Measurements from ENCODE around the gene MTOR. TPM values are rescaled to one million over a fixed set of nuclear protein-coding genes. Genes with fewer than 3 reads are reported as not detected.

Gene MTOR
- total RNA-seq, 6 donors from 2014 or later = 27.5 to 61.0 (median 33.1) TPM

DNA sequence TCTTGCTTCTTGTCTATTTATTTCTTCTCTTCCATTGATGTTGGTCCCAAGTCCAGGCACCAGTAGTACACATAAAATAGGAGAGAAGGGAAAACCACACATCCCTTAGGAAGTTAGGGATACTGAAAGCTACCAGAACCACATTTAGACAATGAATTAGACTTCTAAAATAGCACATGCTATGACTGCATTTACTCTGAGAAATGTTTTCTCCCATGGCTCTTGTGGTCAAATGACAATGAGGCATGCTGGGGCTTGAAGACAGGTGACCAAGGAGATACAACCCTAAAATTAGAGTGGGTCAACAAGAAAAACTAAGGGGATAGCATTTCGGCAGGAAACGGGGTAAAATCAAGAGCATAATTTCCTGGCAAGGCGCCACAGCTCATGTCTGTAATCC lies 17.1 kb downstream of the MTOR start:
- TF ChIP-seq CTCF (IDR thresholded peaks at IDR 0.05) (no peak), EP300 (IDR thresholded peaks at IDR 0.05) (no peak), POLR2A (IDR thresholded peaks at IDR 0.05) (no peak), POLR2AphosphoS5 (IDR thresholded peaks at IDR 0.05) (no peak)
- Histone ChIP-seq H3K4me1 (no peaks in the 10 kb centered on the region), H3K27me3 (no peaks in the 10 kb centered on the region), H3K36me3 (peaks cover 21 to 78% (median 57%) of the 10 kb centered on the region in 4 donors), H3K4me3 (no peak overlapping the region), H3K27ac (no peak overlapping the region), H3K9me3 (no peaks in the 10 kb centered on the region)
- no peak for DNase-seq
- ATAC-seq (ENCODE audit: low FRiP score in 2 of 2) = no peak
- 73 to 84% methylated on average over 3 of the region's 3 CpGs for WGBS, 2 donors

DNA sequence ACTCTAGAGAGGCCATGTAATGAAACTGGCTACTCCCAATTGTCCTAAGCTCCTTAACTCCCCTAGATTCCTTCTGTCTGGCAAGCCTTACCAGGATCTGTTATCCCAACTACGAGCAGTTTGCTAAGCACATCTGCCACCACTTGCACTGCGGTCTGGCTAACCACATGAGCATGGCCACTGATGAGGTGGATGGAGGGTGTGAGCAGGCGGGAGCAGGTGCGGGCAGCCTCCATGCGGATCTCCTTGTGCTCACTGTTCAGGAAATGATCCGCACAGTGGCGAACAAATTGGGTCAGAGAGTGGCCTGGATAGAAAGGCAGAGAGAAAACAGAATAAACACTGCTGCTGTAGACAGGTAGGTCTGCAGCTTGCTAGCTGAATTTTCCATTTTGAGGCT lies 24.0 kb downstream of the MTOR start:
- TF ChIP-seq POLR2A (IDR thresholded peaks at IDR 0.05) (no peak), CTCF (IDR thresholded peaks at IDR 0.05) (no peak), EP300 (IDR thresholded peaks at IDR 0.05) (no peak), POLR2AphosphoS5 (IDR thresholded peaks at IDR 0.05) (no peak)
- H3K4me3 ChIP-seq = no peak overlapping the region
- no peaks in the 10 kb centered on the region for H3K9me3 ChIP-seq
- 94 to 98% methylated on average over 7 of the region's 7 CpGs for WGBS, 2 donors
- peaks cover 0 to 8% (median 2%) of the 10 kb centered on the region in 4 donors for H3K4me1 ChIP-seq
- ATAC-seq (ENCODE audit: low FRiP score in 2 of 2) = no peak
- peaks cover 23 to 99% (median 71%) of the 10 kb centered on the region in 4 donors for H3K36me3 ChIP-seq
- DNase-seq = no peak
- H3K27ac ChIP-seq = no peak overlapping the region
- no peaks in the 10 kb centered on the region for H3K27me3 ChIP-seq

DNA sequence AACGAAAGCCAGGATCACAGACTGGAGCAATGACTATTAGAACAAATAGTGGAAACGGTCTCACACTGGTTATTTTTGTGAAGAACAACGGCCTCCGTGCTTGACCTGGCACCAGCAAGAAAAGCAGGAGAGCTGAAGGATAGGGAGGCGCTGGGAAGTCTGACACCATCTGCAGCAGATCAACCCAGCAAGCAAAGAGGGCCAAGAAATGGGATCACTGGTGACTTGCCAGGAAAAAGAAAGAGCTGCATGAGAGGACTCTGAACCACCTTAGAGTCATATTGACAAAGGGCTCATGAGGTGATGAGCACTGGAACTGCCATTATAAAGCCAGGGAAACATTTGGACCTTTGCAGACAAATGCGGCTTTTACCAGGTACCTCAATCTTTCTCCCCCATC lies 25.0 kb downstream of the MTOR start:
- Histone ChIP-seq H3K4me3 (no peak overlapping the region), H3K4me1 (peaks cover 0 to 8% (median 2%) of the 10 kb centered on the region in 4 donors), H3K36me3 (peaks cover 23 to 99% (median 72%) of the 10 kb centered on the region in 4 donors), H3K27me3 (no peaks in the 10 kb centered on the region), H3K27ac (peak overlapping the region in 1 of 4 donors; percentile 61), H3K9me3 (no peaks in the 10 kb centered on the region)
- whole genome bisulfite sequencing, 2 donors = 67 to 81% methylated on average over 6 of the region's 6 CpGs
- ATAC-seq (ENCODE audit: low FRiP score in 2 of 2) = no peak
- DNase-seq = no peak
- TF ChIP-seq CTCF (IDR thresholded peaks at IDR 0.05) = no peak
- no peak for TF ChIP-seq POLR2A (IDR thresholded peaks at IDR 0.05)
- TF ChIP-seq POLR2AphosphoS5 (IDR thresholded peaks at IDR 0.05) = no peak
- no peak for TF ChIP-seq EP300 (IDR thresholded peaks at IDR 0.05)

GRCh38 chr1:11233208-11233607 lies 29.1 kb downstream of the MTOR start:
- no peaks in the 10 kb centered on the region for H3K9me3 ChIP-seq
- 96 to 97% methylated on average over 2 of the region's 2 CpGs for WGBS, 2 donors
- peaks cover 35 to 99% (median 79%) of the 10 kb centered on the region in 4 donors for H3K36me3 ChIP-seq
- TF ChIP-seq POLR2A (IDR thresholded peaks at IDR 0.05) (no peak), EP300 (IDR thresholded peaks at IDR 0.05) (no peak), POLR2AphosphoS5 (IDR thresholded peaks at IDR 0.05) (no peak), CTCF (IDR thresholded peaks at IDR 0.05) (no peak)
- H3K27ac ChIP-seq = no peak overlapping the region
- no peak overlapping the region for H3K4me3 ChIP-seq
- ATAC-seq (ENCODE audit: low FRiP score in 2 of 2) (no peak), DNase-seq (no peak)
- peaks cover 0 to 8% (median 2%) of the 10 kb centered on the region in 4 donors for H3K4me1 ChIP-seq
- no peaks in the 10 kb centered on the region for H3K27me3 ChIP-seq

- Histone ChIP-seq H3K27me3 (no peaks in the 10 kb centered on the region), H3K9me3 (no peaks in the 10 kb centered on the region), H3K4me3 (no peak overlapping the region), H3K27ac (no peak overlapping the region), H3K36me3 (peaks cover 28 to 83% (median 71%) of the 10 kb centered on the region in 4 donors), H3K4me1 (no peaks in the 10 kb centered on the region)
- DNase-seq (no peak), ATAC-seq (ENCODE audit: low FRiP score in 2 of 2) (no peak)
- TF ChIP-seq EP300 (IDR thresholded peaks at IDR 0.05) (no peak), POLR2AphosphoS5 (IDR thresholded peaks at IDR 0.05) (no peak), CTCF (IDR thresholded peaks at IDR 0.05) (no peak), POLR2A (IDR thresholded peaks at IDR 0.05) (no peak)
- WGBS, 2 donors = 74 to 92% methylated on average over 4 of the region's 4 CpGs
Measured at GRCh38 chr1:11229203-11229602, 33.1 kb downstream of the MTOR start.
